Neural progenitor cell (in vitro differentiated cells): ENCODE results near the gene RFX1.

Experiments
- EZH2 ChIP-seq: fragments of 200-600 bp; sonication (generic); IDR thresholded peaks from 2 replicates; pipeline ENCODE4 v1.6.1; 2017; ENCODE audit warnings: antibody characterized with exemption, mild to moderate bottlenecking, moderate library complexity
- EZH2phosphoT487 ChIP-seq: fragments of 200-600 bp; sonication (generic); IDR thresholded peaks from 2 replicates; pipeline ENCODE4 v1.6.1; 2017; ENCODE audit warnings: antibody characterized with exemption
- TF ChIP-seq, protein P1 (sequence below): fragments of 200-600 bp; sonication (generic); IDR thresholded peaks from 2 replicates; pipeline ENCODE4 v1.5.1; 2017; ENCODE audit warnings: antibody characterized with exemption, mild to moderate bottlenecking

DNA sequence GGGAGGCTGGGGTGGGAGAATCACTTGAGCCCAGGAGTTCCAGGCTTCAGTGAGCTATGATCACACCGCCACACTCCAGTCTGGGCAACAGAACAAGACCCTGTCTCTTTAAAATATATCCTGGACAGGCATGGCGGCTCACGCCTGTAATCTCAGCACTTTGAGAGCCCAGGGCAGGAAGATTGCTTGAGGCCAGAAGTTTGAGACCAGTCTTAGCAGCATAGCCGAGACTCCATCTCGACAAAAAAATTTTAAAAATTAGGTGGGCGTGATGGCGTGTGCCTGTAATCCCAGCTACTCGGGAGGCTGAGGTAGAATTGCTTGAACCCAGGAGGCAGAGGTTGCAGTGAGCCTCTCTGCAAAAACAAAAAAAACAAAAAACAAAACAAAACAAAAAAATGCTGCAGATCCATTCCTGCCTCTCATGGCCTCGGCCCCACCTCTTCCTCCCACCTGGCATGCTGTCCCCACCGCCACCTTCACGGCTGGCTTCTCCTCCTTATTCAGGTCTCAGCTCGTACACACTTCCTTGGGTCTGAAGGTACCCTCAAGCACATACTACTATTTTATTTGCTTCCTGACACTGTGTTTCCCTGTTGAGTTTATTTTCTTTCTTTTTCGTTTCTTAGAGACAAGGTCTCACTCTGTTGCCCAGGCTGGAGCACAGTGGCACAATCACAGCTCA, 5.3 kb downstream of the RFX1 start:
- TF ChIP-seq EZH2 (no peak), EZH2phosphoT487 (no peak)
- TF ChIP-seq, protein P1, sequence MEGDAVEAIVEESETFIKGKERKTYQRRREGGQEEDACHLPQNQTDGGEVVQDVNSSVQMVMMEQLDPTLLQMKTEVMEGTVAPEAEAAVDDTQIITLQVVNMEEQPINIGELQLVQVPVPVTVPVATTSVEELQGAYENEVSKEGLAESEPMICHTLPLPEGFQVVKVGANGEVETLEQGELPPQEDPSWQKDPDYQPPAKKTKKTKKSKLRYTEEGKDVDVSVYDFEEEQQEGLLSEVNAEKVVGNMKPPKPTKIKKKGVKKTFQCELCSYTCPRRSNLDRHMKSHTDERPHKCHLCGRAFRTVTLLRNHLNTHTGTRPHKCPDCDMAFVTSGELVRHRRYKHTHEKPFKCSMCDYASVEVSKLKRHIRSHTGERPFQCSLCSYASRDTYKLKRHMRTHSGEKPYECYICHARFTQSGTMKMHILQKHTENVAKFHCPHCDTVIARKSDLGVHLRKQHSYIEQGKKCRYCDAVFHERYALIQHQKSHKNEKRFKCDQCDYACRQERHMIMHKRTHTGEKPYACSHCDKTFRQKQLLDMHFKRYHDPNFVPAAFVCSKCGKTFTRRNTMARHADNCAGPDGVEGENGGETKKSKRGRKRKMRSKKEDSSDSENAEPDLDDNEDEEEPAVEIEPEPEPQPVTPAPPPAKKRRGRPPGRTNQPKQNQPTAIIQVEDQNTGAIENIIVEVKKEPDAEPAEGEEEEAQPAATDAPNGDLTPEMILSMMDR, result no peak
